SKM-1 treated with dmso at 0.1 percent for 144 hours (cell line): ENCODE data around the gene SMIM36.
"Not testable (repeated sequence)": the region's sequence is repeated elsewhere in the genome, so short reads cannot be mapped to it uniquely, and the experiment has no call there.

Experiments used
- DNase-seq: peaks from one replicate; lab custom pipeline; 2025; ENCODE audit not compliant: unreplicated experiment; lab: John Stamatoyannopoulos, UW

SMIM36 gene

GRCh38 chr17:55507669-55508068 is 3.6 kb downstream of the SMIM36 start:
- DNase-seq = not testable (repeated sequence)

DNA sequence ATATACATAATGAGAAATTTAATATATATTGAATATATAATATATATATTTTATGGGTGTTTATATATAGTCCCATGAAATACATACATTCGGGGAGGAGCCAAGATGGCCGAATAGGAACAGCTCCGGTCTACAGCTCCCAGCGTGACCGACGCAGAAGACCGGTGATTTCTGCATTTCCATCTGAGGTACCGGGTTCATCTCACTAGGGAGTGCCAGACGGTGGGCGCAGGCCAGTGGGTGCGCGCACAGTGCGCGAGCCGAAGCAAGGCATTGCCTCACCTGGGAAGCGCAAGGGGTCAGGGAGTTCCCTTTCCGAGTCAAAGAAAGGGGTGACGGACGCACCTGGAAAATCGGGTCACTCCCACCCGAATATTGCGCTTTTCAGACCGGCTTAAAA is 9.6 kb downstream of the SMIM36 start:
- not testable (repeated sequence) for DNase-seq

GRCh38 chr17:55500103-55500502 is 11.1 kb downstream of the SMIM36 start:
- no peak for DNase-seq

GRCh38 chr17:55496094-55496881 is 15.0 kb downstream of the SMIM36 start:
- peak; percentile 95 for DNase-seq

DNA sequence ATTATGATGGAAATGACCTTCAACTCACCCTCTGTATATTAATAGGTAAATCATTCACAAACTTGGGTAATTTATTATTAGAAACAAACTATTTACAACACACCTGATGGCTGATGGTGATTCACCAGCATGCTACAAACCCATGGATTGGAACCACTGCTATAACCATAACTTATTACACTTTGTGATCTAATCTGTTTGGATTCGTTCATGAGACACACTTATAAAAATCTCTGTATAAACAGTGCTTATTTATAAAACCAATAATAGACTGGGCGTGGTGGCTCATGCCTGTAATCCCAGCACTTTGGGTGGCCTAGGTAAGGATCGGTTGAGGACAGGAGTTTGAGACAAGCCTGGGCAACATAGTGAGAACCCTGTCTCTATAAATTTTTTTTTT is 16.0 kb downstream of the SMIM36 start:
- no peak for DNase-seq

GRCh38 chr17:55492781-55493341 is 18.4 kb downstream of the SMIM36 start:
- DNase-seq = no peak

GRCh38 chr17:55490376-55490775 is 20.9 kb downstream of the SMIM36 start:
- no peak for DNase-seq

- DNase-seq = no peak
Observed at GRCh38 chr17:55487695-55488432, 23.4 kb downstream of the SMIM36 start.

GRCh38 chr17:55484575-55484974 is 26.7 kb downstream of the SMIM36 start:
- no peak for DNase-seq

DNA sequence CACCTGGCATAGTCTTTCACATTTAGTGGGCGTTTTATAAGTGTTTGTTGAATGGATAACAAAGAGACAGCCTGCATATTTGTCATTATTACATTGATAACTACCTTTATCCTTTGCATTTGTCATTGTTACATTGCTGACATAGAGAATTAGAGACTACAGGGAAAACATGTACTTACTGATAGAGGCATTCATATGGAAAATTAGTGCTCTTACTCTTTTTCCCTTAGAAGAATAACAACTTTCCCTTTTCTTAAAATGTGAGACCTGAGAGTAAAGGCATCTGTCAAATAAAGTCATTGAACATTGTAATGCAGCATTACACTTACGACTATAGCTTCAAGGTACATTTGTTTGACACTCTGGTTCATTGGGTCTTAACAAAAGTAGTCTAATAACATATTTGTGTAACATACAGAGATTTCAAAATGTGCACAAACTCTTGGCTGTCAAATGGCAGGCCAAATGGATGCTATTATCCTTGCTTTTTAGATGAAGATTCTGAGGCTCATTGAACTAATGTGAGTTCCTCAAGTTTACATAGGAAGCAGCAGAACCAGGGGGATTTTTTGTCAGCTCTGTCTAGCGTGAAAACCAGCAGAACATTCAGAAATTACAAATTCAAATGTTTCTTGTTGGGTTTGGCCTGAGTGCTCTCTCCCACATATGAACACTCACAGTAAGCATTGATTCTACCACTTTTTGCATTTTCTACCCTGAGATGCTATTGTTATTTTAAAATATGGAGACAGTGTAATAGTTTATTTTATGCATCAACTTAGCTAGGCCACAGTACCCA is 28.5 kb downstream of the SMIM36 start:
- DNase-seq = no peak

DNA sequence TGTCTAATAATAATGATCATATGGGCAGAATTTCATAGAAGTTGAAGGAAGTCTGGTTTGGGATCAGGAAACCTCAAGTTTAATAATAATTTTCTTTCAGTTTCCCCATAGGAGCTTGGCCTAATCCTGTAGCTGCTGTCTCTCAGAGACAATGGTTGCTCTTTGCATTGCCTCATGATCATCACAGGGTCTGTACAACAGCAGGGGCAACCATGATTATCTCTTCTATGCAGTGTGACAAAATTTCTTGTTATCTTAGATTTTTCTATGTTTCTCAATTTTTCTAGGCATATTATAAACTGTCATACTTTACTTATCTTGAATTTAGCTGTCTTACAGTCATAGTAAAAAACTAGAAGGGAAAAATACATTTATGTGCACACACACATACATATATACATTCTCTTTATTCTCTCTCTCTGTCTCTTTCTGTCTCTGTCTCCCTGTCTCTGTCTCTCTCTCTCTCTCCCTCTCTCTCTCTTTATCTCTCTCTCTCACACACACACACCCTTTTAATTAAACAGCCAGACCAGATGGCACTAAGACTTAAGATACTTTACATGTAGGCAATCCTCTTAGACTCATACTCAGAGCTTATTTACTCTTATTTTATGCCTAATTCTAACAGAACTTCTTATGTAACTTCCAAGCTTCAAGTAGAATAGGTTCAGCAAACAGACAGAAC is 30.5 kb downstream of the SMIM36 start:
- no peak for DNase-seq

DNA sequence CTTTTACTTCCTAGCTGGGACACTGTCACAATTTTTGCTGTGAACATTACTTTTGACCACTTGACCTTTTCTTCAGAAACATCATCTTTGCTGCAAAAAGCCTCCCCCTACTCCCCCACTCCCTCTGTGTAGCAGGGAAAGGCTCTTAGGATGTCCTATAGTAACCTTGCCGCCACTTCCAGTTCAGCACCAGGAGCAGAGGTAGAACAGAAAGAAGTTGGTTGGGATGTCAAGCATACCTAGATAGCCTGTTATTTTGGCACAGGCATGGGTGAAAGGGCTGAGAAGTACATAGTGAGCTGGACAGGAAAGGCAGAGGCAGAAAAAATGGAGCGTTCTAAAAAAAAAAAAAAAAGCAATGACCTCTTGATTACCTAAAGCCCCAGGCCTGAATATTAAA is 31.3 kb downstream of the SMIM36 start:
- no peak for DNase-seq

DNA sequence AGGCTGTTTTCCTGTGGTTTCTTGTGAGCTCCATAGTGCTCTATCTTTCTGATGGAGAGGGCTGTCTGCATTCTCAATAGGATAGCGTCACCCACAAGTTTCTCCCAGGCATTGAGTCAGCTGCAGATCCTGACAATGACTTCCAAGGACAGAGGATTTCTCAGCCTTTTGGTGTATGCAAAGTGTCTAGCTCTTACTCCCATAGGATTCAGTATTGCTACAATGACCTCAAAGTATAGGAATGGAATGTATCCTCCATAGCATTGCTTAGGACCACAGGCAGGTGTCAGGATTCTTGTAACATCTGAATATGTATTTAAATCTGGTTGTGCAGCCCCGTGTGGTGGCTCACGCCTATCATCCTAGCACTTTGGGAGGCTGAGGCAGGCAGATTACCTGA is 32.3 kb downstream of the SMIM36 start:
- DNase-seq = no peak

GRCh38 chr17:55466671-55467070 is 44.6 kb downstream of the SMIM36 start:
- DNase-seq = no peak

- DNase-seq = not testable (repeated sequence)
Observed at GRCh38 chr17:55465771-55466170, 45.5 kb downstream of the SMIM36 start.

- DNase-seq = no peak
Observed at GRCh38 chr17:55463600-55463999, 47.7 kb downstream of the SMIM36 start.

DNA sequence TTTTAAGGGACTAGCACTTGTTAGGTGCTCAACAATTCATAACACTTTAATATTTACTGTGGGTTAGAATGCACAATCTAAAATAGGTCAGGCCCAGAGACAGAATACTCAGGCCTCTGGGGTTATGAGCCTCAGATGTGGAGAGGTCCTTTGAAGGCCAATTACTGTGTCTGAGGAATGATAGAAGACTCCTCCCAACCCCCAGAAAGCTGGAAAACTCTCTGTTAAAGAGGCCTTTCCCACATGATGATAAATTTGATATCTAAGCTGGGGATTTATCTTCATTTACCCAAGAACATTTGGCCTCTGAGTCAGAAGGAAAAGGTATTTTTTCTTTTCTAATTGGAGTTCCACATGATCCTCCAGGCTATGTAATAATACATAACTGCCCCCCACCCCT is 48.5 kb downstream of the SMIM36 start:
- DNase-seq = no peak

GRCh38 chr17:55462234-55462633 is 49.0 kb downstream of the SMIM36 start:
- no peak for DNase-seq

- DNase-seq = no peak
Observed at GRCh38 chr17:55458978-55459377, 52.3 kb downstream of the SMIM36 start.

- no peak for DNase-seq
Observed at GRCh38 chr17:55458287-55458900, 52.9 kb downstream of the SMIM36 start.
